Osteoblast (primary cell): ENCODE data around the gene LRRN2. TPM values are rescaled to one million over a fixed set of nuclear protein-coding genes. Genes with fewer than 3 reads are reported as not detected.

Experiments used
- DNase-seq: peaks from one replicate; pipeline ENCODE4 v3.0.0; 2011; ENCODE audit warnings: low spot score, mixed read lengths; ENCODE audit not compliant: insufficient read length; ENCODE audit errors: missing footprints
- H2AFZ ChIP-seq: 2 replicates; pipeline ENCODE4 v1.6.0; 2011; ENCODE audit warnings: mild to moderate bottlenecking, low read length
- H3K27ac ChIP-seq: 2 replicates; pipeline ENCODE4 v1.5.1; 2011; ENCODE audit warnings: mild to moderate bottlenecking, low read depth, low read length, moderate library complexity
- H3K27me3 ChIP-seq: 2 replicates; pipeline ENCODE4 v1.6.0; 2012; ENCODE audit warnings: mild to moderate bottlenecking, control low read depth, inconsistent platforms, low read length, moderate library complexity; ENCODE audit not compliant: insufficient read depth
- H3K36me3 ChIP-seq: 2 replicates; pipeline ENCODE4 v1.5.1; 2011; ENCODE audit warnings: mild to moderate bottlenecking, low read length, control low read depth, moderate library complexity; ENCODE audit not compliant: insufficient read depth
- H3K4me1 ChIP-seq: 2 replicates; pipeline ENCODE4 v1.5.1; 2011; ENCODE audit warnings: mild to moderate bottlenecking, low read length, control low read depth, moderate library complexity; ENCODE audit not compliant: insufficient read depth
- H3K4me2 ChIP-seq: 2 replicates; pipeline ENCODE4 v1.6.0; 2011; ENCODE audit warnings: mild to moderate bottlenecking, low read length; ENCODE audit not compliant: insufficient read depth
- H3K4me3 ChIP-seq: fragments of 200-600 bp; sonication (generic); 3 replicates; pipeline ENCODE4 v1.5.1; 2012; ENCODE audit warnings: mild to moderate bottlenecking, low read length, inconsistent platforms; ENCODE audit not compliant: insufficient read depth
- H3K79me2 ChIP-seq: 2 replicates; pipeline ENCODE4 v1.6.0; 2012; ENCODE audit warnings: mild to moderate bottlenecking, low read length, control low read depth, inconsistent platforms; ENCODE audit not compliant: insufficient read depth
- H3K9me3 ChIP-seq: 2 replicates; pipeline ENCODE4 v1.5.1; 2011; ENCODE audit warnings: low read depth, low read length, control low read depth
- H4K20me1 ChIP-seq: 2 replicates; pipeline ENCODE4 v1.6.0; 2012; ENCODE audit warnings: mild to moderate bottlenecking, low read length, control low read depth; ENCODE audit not compliant: insufficient read depth
- total RNA-seq: library from RNA; depleted of rRNA; stranded (reverse); fragments of >200 nt; gene quantifications from 2 replicates; pipeline ENCODE4 v1.2.3, GENCODE V29; 2012
- TF ChIP-seq, protein P1 (sequence below): IDR thresholded peaks from 2 replicates; pipeline ENCODE4 v1.5.1; 2011; ENCODE audit warnings: mild to moderate bottlenecking, low read depth, low read length, moderate library complexity; ENCODE audit errors: extremely low read depth

Gene LRRN2
- total RNA-seq, 1 donor, result under 0.01 TPM

DNA sequence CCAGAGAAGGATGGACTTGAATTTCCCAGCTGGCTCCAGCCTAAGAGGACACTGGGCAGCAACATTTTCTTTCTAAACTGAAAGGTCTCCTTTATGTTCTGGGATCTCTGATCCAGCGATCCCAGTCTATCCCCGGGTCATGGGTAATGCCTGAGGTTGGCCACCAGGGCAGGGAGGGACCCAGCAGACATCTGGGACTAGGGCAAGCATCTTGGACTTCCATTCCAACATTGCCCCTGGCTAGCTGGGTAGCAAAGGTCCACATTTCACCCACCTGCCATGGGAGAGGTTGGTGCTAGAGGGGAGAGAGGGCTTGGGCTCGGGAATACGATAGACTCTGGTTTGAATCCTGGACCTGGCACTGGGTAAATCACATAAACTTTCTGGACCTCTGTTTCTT is 84.6 kb downstream of the LRRN2 start:
- Histone ChIP-seq H2AFZ (no peak overlapping the region), H3K9me3 (no peaks in the 10 kb centered on the region), H3K79me2 (no peaks in the 10 kb centered on the region), H3K4me2 (no peak overlapping the region), H4K20me1 (no peaks in the 10 kb centered on the region), H3K4me1 (no peaks in the 10 kb centered on the region), H3K36me3 (no peaks in the 10 kb centered on the region), H3K4me3 (no peak overlapping the region), H3K27ac (no peak overlapping the region), H3K27me3 (peaks cover 27% of the 10 kb centered on the region)
- no peak for DNase-seq
- TF ChIP-seq, protein P1, sequence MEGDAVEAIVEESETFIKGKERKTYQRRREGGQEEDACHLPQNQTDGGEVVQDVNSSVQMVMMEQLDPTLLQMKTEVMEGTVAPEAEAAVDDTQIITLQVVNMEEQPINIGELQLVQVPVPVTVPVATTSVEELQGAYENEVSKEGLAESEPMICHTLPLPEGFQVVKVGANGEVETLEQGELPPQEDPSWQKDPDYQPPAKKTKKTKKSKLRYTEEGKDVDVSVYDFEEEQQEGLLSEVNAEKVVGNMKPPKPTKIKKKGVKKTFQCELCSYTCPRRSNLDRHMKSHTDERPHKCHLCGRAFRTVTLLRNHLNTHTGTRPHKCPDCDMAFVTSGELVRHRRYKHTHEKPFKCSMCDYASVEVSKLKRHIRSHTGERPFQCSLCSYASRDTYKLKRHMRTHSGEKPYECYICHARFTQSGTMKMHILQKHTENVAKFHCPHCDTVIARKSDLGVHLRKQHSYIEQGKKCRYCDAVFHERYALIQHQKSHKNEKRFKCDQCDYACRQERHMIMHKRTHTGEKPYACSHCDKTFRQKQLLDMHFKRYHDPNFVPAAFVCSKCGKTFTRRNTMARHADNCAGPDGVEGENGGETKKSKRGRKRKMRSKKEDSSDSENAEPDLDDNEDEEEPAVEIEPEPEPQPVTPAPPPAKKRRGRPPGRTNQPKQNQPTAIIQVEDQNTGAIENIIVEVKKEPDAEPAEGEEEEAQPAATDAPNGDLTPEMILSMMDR, result peak; percentile 24

GRCh38 chr1:204600203-204600602 is 85.3 kb downstream of the LRRN2 start:
- peaks cover 27% of the 10 kb centered on the region for H3K27me3 ChIP-seq
- H3K79me2 ChIP-seq, result no peaks in the 10 kb centered on the region
- H3K9me3 ChIP-seq, result no peaks in the 10 kb centered on the region
- no peaks in the 10 kb centered on the region for H4K20me1 ChIP-seq
- no peaks in the 10 kb centered on the region for H3K4me1 ChIP-seq
- no peaks in the 10 kb centered on the region for H3K36me3 ChIP-seq
- TF ChIP-seq, protein P1, result no peak
- no peak overlapping the region for H3K27ac ChIP-seq
- no peak overlapping the region for H3K4me2 ChIP-seq
- no peak for DNase-seq
- no peak overlapping the region for H3K4me3 ChIP-seq
- no peak overlapping the region for H2AFZ ChIP-seq

DNA sequence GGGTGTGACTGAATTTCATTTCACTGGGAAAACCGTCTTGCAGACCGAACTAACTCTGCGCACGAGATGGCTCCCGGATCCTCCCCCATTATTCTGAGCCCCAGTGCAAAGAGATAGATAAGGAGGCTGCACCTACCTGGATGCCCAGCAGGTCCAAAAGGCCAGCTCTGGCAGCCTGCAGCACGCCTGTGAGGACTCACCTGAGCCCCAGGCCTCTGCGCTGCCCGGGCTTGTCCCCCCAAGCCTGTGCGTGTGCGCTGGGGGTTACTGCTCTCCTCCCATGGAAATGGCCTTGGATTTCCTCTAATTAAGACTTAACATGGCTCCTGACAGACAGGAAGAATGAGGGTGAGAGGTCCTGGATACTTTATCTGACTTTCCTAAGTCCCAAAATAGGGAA is 85.9 kb downstream of the LRRN2 start:
- H3K4me2 ChIP-seq, result no peak overlapping the region
- no peaks in the 10 kb centered on the region for H4K20me1 ChIP-seq
- TF ChIP-seq, protein P1, result no peak
- H3K27me3 ChIP-seq, result peaks cover 27% of the 10 kb centered on the region
- H3K36me3 ChIP-seq, result no peaks in the 10 kb centered on the region
- no peaks in the 10 kb centered on the region for H3K9me3 ChIP-seq
- H3K27ac ChIP-seq, result no peak overlapping the region
- no peaks in the 10 kb centered on the region for H3K4me1 ChIP-seq
- no peak for DNase-seq
- H3K4me3 ChIP-seq, result no peak overlapping the region
- no peaks in the 10 kb centered on the region for H3K79me2 ChIP-seq
- H2AFZ ChIP-seq, result no peak overlapping the region

GRCh38 chr1:204599098-204599497 is 86.4 kb downstream of the LRRN2 start:
- H2AFZ ChIP-seq, result no peak overlapping the region
- no peaks in the 10 kb centered on the region for H3K4me1 ChIP-seq
- no peak for DNase-seq
- H3K79me2 ChIP-seq, result no peaks in the 10 kb centered on the region
- H3K4me3 ChIP-seq, result no peak overlapping the region
- no peak overlapping the region for H3K27ac ChIP-seq
- TF ChIP-seq, protein P1, result no peak
- H4K20me1 ChIP-seq, result no peaks in the 10 kb centered on the region
- peaks cover 27% of the 10 kb centered on the region for H3K27me3 ChIP-seq
- no peaks in the 10 kb centered on the region for H3K36me3 ChIP-seq
- H3K9me3 ChIP-seq, result no peaks in the 10 kb centered on the region
- H3K4me2 ChIP-seq, result no peak overlapping the region
